GM13976 (cell line): ENCODE results near the gene PPP2R3A.

Source experiments
- DNase-seq: peaks from one replicate; pipeline ENCODE4 v3.0.0; 2012; ENCODE audit warnings: low spot score
- in situ Hi-C: fragments of 300-500 bp; cut with MboI; formaldehyde crosslinking; loops from one replicate; pipeline ENCODE4 v1.12.0; 2022; ENCODE audit warnings: low sequenced_read_pairs, mixed read lengths, inconsistent platforms; ENCODE audit not compliant: unreplicated experiment
- TF ChIP-seq, protein P1 (sequence below): IDR thresholded peaks from 2 replicates; pipeline ENCODE4 v1.5.1; 2012; ENCODE audit warnings: borderline replicate concordance, mild to moderate bottlenecking; ENCODE audit not compliant: insufficient read depth; ENCODE audit errors: extremely low read depth, missing control alignments, control extremely low read depth

Gene PPP2R3A

DNA sequence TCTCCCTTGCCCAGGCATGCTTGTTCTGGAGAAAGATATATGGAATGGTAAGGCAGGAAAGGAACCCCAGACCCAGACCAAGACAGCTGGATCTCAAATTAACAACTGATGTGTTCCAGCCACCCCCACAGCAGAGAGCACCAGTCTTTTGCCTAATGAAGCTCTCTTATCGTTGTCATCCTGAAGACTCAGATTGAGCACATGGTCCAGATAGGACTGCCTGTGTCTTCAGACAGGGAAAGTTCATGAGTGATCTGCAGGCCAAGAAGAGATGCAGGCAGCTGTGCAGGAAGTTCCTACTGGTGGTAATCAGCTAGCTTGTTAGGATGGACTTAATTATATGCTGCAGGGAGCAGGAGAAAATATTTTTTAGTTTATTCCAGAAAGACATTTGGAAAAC is 53.3 kb downstream of the PPP2R3A start:
- in situ Hi-C loops, result no loop called here
- TF ChIP-seq, protein P1, sequence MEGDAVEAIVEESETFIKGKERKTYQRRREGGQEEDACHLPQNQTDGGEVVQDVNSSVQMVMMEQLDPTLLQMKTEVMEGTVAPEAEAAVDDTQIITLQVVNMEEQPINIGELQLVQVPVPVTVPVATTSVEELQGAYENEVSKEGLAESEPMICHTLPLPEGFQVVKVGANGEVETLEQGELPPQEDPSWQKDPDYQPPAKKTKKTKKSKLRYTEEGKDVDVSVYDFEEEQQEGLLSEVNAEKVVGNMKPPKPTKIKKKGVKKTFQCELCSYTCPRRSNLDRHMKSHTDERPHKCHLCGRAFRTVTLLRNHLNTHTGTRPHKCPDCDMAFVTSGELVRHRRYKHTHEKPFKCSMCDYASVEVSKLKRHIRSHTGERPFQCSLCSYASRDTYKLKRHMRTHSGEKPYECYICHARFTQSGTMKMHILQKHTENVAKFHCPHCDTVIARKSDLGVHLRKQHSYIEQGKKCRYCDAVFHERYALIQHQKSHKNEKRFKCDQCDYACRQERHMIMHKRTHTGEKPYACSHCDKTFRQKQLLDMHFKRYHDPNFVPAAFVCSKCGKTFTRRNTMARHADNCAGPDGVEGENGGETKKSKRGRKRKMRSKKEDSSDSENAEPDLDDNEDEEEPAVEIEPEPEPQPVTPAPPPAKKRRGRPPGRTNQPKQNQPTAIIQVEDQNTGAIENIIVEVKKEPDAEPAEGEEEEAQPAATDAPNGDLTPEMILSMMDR, result no peak
- no peak for DNase-seq

DNA sequence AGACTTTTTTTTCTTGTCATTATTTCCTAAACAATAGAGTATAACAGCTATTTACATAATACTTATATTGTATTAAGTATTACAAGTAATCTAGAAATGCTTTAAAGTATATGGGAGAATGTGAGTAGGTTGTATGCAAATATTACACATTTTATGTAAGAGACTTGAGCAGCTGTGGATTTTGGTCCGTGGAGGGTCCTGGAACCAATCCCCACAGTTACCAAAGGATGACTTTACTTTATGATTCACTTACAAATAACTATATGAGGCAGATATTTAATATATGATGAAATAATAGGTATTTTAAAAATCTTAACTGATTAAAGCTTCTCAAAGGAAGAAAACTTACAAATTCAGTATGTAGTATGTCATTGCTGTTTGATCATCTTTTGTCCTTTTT is 56.3 kb downstream of the PPP2R3A start:
- in situ Hi-C loops, result no loop called here
- no peak for DNase-seq
- TF ChIP-seq, protein P1, result no peak

DNA sequence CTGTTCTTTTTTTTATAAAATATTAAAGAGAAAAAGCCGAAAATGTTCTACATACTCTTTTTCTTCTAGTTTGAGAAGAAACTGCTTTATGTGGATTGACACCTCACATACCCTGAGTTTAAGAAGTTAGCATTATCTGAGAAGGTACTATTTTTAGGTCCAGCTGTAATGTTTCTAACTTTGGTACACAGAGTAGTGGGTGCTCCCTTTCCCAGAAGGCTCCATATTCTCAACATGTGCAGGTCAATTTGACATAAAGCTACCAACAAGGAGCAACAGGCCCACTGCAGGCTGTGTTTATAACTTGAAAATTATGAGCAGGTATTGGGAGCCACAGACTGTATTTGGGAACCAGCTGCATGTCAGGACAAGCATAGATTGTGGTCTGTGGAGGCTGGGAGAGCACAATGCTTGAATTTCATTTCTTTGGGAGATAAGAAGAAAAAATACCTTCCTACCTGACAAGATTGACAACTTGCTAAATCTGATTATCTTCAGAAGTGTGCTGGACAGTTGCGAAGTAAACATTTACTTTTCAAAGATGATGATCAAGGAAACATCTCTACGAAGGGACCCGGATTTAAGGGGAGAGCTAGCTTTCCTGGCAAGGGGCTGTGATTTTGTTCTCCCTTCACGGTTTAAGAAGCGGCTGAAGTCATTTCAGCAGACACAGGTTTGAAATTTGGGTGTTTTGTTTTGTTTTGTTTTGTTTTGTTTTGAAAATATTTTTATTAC is 57.2 kb downstream of the PPP2R3A start:
- TF ChIP-seq, protein P1, result no peak
- DNase-seq, result no peak
- in situ Hi-C loops, result no loop called here

DNA sequence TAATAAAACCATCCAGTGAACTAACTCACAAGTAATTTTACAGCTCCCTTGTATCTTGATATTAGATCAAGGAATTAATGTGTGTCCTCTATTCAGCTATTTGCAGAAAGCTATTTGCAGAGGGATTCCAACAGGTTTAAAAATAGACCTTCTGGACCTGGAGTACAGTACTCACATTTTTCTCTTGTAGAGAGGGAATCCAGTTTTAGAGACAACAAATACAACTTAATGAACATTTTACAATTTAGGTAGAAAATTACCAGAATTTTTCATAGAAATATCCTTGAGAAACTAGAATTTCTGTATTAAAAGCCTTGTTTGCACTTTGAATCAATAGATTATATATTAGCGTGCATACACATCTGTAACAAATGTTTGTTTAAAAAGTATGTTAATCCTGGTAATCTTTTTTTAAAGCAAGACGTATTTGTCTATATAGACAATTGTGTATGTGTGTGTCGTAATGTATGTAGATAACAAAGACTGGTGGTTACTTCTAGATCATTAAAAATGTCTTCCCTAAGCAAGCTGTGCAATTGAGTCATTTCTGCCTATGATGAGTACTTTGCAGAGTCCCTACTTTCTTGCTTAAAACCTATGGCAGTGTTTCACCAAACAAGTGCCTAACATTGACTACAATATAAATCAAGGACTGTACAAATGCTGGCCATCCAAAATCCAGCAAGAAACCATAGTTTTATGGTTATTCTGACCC is 57.9 kb downstream of the PPP2R3A start:
- no peak for DNase-seq
- in situ Hi-C loops, result no loop called here
- TF ChIP-seq, protein P1, result no peak

DNA sequence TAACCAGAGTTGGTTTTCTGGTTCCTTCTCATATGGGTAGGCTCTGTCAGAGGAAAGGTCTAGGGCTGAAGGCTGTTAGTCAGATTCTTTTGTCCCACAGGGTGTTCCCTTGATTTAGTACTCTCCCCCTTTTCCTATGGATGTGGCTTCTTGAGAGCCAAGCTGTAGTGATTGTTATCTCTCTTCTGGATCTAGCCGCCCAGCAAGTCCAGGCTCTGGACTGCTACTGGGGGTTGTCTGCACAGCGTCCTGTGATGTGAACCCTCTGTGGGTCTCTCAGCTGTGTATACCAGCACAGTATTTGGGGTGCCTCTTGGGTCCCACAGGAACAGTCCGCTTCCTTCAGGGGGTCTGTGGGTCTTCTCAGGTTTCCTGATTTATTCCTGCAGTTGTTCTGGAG is 70.8 kb downstream of the PPP2R3A start:
- TF ChIP-seq, protein P1, result no peak
- in situ Hi-C loops, result no loop called here
- no peak for DNase-seq

DNA sequence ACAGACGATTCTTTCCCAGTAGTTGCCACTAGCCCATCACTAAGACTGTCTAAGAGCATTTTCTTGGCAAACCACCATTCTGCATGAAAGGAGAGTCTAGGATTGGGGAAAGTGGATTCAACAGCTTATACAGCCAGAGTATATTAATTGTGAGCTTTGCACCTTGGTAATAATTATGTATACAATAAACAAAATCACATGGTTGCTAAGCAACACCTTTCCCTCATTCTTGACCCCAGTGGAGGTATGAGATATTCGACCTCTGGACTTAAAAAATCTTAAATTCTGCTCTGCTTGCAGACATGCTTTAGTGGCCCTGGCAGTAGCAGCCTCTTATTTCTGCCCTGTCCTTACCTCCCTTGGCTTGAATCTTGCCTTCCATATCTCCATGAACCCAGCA is 73.1 kb downstream of the PPP2R3A start:
- in situ Hi-C loops, result no loop called here
- TF ChIP-seq, protein P1, result no peak
- DNase-seq, result no peak
